ENCODE data around the gene CDC25B. TPM values are rescaled to one million over a fixed set of nuclear protein-coding genes. Genes with fewer than 3 reads are reported as not detected.
"Not testable (repeated sequence)": the region's sequence is repeated elsewhere in the genome, so short reads cannot be mapped to it uniquely, and the experiment has no call there.

Gene CDC25B
- total RNA-seq, 5 donors from 2014 or later (not counting 1 experiment from before 2014, with no cell fraction given) = 216 to 409 (median 401) TPM

DNA sequence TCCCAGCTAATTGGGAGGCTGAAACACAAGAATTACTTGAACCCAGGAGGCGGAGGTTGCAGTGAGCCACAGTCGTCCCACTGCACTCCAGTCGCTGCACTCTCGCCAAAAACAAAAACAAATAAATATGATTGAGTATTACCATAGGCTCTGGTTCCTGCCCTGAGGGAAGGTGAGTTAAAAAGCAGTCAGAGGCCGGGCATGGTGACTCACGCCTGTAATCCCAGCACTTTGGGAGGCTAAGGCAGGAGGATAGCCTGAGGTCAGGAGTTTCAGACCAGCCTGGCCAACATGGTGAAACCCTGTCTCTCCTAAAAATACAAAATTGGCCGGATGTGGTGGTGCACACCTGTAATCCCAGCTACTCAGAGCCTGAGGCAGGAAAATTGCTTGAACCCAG, 44.1 kb downstream of the CDC25B start:
- peaks cover under 1 to 10% (median 5%) of the 10 kb centered on the region in 3 donors for H3K4me1 Mint-ChIP-seq
- WGBS (ENCODE audit: insufficient coverage) = no CpG with 5 or more reads among the region's 7 CpGs
- H3K4me1 ChIP-seq (ENCODE audit: control insufficient read depth in 1 of 2, extremely low read depth in 1 of 2, insufficient read depth in 2 of 2, low read length in 2 of 2); H3K36me3 Mint-ChIP-seq; H3K27ac Mint-ChIP-seq; H3K27me3 Mint-ChIP-seq; H3K9me3 Mint-ChIP-seq; H3K27me3 ChIP-seq (replicated peaks in 1 of 2; ENCODE audit: control insufficient read depth in 2 of 2, extremely low read depth in 1 of 2, insufficient read depth in 2 of 2, low read length in 1 of 2); H3K4me3 Mint-ChIP-seq; H3K4me3 ChIP-seq (ENCODE audit: control insufficient read depth in 1 of 2, extremely low read depth in 1 of 2, low read length in 1 of 2); ATAC-seq (replicated peaks in 1 of 4); DNase-seq; H3K9me3 ChIP-seq; CTCF ChIA-PET; H3K27ac ChIP-seq (ENCODE audit: low read length); H3K36me3 ChIP-seq (ENCODE audit: control insufficient read depth in 2 of 2, extremely low read depth in 1 of 2, insufficient read depth in 1 of 2, low read length in 1 of 2); POLR2A ChIA-PET: not testable (repeated sequence)

DNA sequence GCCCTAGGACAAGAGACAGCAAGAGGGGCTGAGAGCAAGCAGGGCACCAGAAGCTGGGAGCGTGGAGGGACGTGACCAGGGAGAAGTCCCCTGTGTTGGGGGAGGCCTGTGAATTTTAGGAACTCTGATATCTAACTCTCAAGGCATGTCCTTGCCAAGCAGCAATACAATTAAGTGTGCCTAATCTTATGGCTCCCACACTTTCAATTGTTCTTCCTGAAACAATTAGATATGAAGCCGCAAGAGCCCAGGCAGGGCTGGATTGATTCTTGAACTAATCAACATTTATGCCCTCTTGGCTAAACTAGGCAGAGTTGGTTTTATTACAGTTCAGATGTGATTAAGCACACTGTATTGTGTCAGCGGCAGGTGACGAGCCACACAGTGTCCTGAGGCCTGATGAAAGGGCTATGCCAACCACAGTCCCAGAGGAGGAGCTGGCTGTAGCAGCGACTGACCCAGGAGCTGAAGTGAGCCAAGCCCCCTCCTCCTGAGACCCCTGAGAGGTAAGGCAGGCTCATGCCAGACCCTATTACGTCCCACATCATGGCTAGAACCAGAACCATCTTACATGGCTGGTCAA, 46.3 kb downstream of the CDC25B start:
- H3K27ac ChIP-seq (ENCODE audit: low read length) = no peak overlapping the region
- no peak overlapping the region for H3K27ac Mint-ChIP-seq
- CTCF ChIA-PET = no interaction called here
- H3K27me3 ChIP-seq (replicated peaks in 1 of 2; ENCODE audit: control insufficient read depth in 2 of 2, extremely low read depth in 1 of 2, insufficient read depth in 2 of 2, low read length in 1 of 2) = no peaks in the 10 kb centered on the region
- H3K27me3 Mint-ChIP-seq = no peaks in the 10 kb centered on the region
- no peak overlapping the region for H3K4me3 ChIP-seq (ENCODE audit: control insufficient read depth in 1 of 2, extremely low read depth in 1 of 2, low read length in 1 of 2)
- POLR2A ChIA-PET = no interaction called here
- WGBS (ENCODE audit: insufficient coverage) = 100% methylated on average over 4 of the region's 7 CpGs
- H3K9me3 ChIP-seq = no peaks in the 10 kb centered on the region
- H3K4me3 Mint-ChIP-seq = no peak overlapping the region
- DNase-seq = no peak
- no peaks in the 10 kb centered on the region for H3K9me3 Mint-ChIP-seq
- peaks cover 7 to 16% of the 10 kb centered on the region in 2 experiments for H3K4me1 ChIP-seq (ENCODE audit: control insufficient read depth in 1 of 2, extremely low read depth in 1 of 2, insufficient read depth in 2 of 2, low read length in 2 of 2)
- H3K36me3 ChIP-seq (ENCODE audit: control insufficient read depth in 2 of 2, extremely low read depth in 1 of 2, insufficient read depth in 1 of 2, low read length in 1 of 2) = no peaks in the 10 kb centered on the region
- no peak for ATAC-seq (replicated peaks in 1 of 4)
- H3K36me3 Mint-ChIP-seq = no peaks in the 10 kb centered on the region
- peaks cover 6 to 14% (median 14%) of the 10 kb centered on the region in 3 donors for H3K4me1 Mint-ChIP-seq

DNA sequence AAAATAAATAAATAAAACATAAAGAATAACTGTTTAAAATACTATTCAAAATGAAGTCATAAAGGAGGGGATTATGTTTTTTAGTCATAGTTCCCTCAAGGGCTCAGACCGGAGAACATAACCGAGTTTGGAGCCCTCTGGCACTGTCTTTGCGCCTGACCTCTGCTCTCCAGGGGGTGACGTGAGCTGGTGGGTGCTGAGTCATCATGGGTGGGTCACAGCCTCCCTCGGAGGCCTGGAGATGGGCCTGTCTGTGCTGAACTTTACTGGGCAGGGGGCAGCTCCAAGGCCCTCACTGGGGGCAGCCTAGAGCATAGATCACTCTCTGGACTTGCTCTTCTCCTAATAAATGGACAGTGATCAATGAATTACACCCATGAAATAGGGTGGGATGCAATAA, 47.4 kb downstream of the CDC25B start:
- H3K9me3 ChIP-seq = no peaks in the 10 kb centered on the region
- ChIA-PET CTCF (no interaction called here), POLR2A (no interaction called here)
- Mint-ChIP-seq H3K36me3 (no peaks in the 10 kb centered on the region), H3K27ac (no peak overlapping the region), H3K4me1 (peaks cover 17 to 24% (median 23%) of the 10 kb centered on the region in 3 donors), H3K9me3 (no peaks in the 10 kb centered on the region), H3K4me3 (no peak overlapping the region), H3K27me3 (no peaks in the 10 kb centered on the region)
- no peaks in the 10 kb centered on the region for H3K27me3 ChIP-seq (replicated peaks in 1 of 2; ENCODE audit: control insufficient read depth in 2 of 2, extremely low read depth in 1 of 2, insufficient read depth in 2 of 2, low read length in 1 of 2)
- no peak overlapping the region for H3K4me3 ChIP-seq (ENCODE audit: control insufficient read depth in 1 of 2, extremely low read depth in 1 of 2, low read length in 1 of 2)
- no peak overlapping the region for H3K27ac ChIP-seq (ENCODE audit: low read length)
- H3K36me3 ChIP-seq (ENCODE audit: control insufficient read depth in 2 of 2, extremely low read depth in 1 of 2, insufficient read depth in 1 of 2, low read length in 1 of 2) = no peaks in the 10 kb centered on the region
- no peak for ATAC-seq (replicated peaks in 1 of 4)
- DNase-seq = no peak
- WGBS (ENCODE audit: insufficient coverage) = 61% methylated on average over 3 of the region's 5 CpGs
- peaks cover 7 to 26% of the 10 kb centered on the region in 2 experiments for H3K4me1 ChIP-seq (ENCODE audit: control insufficient read depth in 1 of 2, extremely low read depth in 1 of 2, insufficient read depth in 2 of 2, low read length in 2 of 2)

DNA sequence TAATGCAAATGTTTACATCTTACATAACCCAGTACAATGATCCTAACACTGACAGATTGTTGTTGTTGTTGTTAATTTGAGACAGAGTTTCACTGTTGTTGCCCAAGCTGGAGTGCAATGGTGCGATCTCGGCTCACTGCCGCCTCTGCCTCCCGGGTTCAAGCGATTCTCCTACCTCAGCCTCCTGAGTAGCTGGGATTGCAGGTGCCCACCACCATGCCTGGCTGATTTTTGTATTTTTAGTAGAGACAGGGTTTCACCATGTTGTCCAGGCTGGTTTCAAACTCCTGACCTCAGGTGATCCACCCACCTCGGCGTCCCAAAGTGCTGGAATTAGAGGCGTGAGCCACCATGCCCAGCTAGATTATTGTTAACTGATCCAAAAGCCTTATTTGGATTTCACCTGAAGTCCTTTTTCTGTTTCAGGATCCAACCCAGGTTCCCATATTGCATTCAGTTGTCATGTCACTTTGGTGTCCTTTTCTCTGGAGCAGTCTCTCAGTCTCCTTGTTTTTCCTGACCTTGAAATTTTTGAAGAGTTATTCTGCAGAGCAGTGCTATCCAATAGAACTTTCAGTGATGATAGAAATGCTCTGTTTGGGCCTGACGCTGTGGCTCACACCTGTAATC, 48.0 kb downstream of the CDC25B start:
- H3K4me3 ChIP-seq (ENCODE audit: control insufficient read depth in 1 of 2, extremely low read depth in 1 of 2, low read length in 1 of 2); CTCF ChIA-PET; H3K27me3 Mint-ChIP-seq; H3K36me3 ChIP-seq (ENCODE audit: control insufficient read depth in 2 of 2, extremely low read depth in 1 of 2, insufficient read depth in 1 of 2, low read length in 1 of 2); H3K36me3 Mint-ChIP-seq; DNase-seq; H3K9me3 Mint-ChIP-seq; H3K27me3 ChIP-seq (replicated peaks in 1 of 2; ENCODE audit: control insufficient read depth in 2 of 2, extremely low read depth in 1 of 2, insufficient read depth in 2 of 2, low read length in 1 of 2); ATAC-seq (replicated peaks in 1 of 4); H3K27ac ChIP-seq (ENCODE audit: low read length); POLR2A ChIA-PET; H3K4me3 Mint-ChIP-seq; H3K9me3 ChIP-seq; H3K27ac Mint-ChIP-seq: not testable (repeated sequence)
- peaks cover 23 to 29% (median 26%) of the 10 kb centered on the region in 3 donors for H3K4me1 Mint-ChIP-seq
- peaks cover 4 to 31% of the 10 kb centered on the region in 2 experiments for H3K4me1 ChIP-seq (ENCODE audit: control insufficient read depth in 1 of 2, extremely low read depth in 1 of 2, insufficient read depth in 2 of 2, low read length in 2 of 2)
- WGBS (ENCODE audit: insufficient coverage) = 97% methylated on average over 3 of the region's 9 CpGs

DNA sequence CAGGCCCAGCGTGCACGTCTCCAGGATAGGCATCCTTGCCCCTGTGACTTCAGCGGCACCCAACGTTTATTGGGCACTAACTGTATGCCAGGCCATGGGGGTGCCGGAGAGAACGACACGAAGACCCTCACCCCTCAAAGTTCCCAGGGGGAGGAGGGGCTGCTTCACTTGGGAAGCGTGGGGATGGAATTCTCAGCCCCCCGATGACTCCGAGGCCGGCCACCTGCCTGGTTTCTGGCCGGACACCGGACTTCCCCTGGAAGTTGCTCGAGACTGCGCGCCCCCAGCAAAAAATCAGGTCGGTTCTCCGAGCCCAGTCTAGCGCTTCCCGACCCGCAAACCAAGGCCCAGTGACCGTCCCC, 50.2 kb downstream of the CDC25B start:
- Mint-ChIP-seq H3K4me3 (peak overlapping the region; percentile 85 to 90 (median 86)), H3K9me3 (no peaks in the 10 kb centered on the region), H3K36me3 (no peaks in the 10 kb centered on the region), H3K4me1 (peaks cover 27 to 31% (median 27%) of the 10 kb centered on the region in 3 donors), H3K27me3 (no peaks in the 10 kb centered on the region), H3K27ac (peak overlapping the region; percentile 80 to 91)
- peaks cover 2 to 27% of the 10 kb centered on the region in 2 experiments for H3K4me1 ChIP-seq (ENCODE audit: control insufficient read depth in 1 of 2, extremely low read depth in 1 of 2, insufficient read depth in 2 of 2, low read length in 2 of 2)
- DNase-seq = peak in 4 of 35 experiments; percentile 10 to 76 (median 38)
- POLR2A ChIA-PET = no interaction called here
- WGBS (ENCODE audit: insufficient coverage) = 0% methylated on average over 17 of the region's 22 CpGs
- peak in 1 of 4 experiments; percentile 8 for ATAC-seq (replicated peaks in 1 of 4)
- CTCF ChIA-PET = no interaction called here
- H3K36me3 ChIP-seq (ENCODE audit: control insufficient read depth in 2 of 2, extremely low read depth in 1 of 2, insufficient read depth in 1 of 2, low read length in 1 of 2) = no peaks in the 10 kb centered on the region
- H3K27me3 ChIP-seq (replicated peaks in 1 of 2; ENCODE audit: control insufficient read depth in 2 of 2, extremely low read depth in 1 of 2, insufficient read depth in 2 of 2, low read length in 1 of 2) = no peaks in the 10 kb centered on the region
- H3K27ac ChIP-seq (ENCODE audit: low read length) = peak overlapping the region; percentile 84
- peak overlapping the region; percentile 73 to 98 for H3K4me3 ChIP-seq (ENCODE audit: control insufficient read depth in 1 of 2, extremely low read depth in 1 of 2, low read length in 1 of 2)
- no peaks in the 10 kb centered on the region for H3K9me3 ChIP-seq

DNA sequence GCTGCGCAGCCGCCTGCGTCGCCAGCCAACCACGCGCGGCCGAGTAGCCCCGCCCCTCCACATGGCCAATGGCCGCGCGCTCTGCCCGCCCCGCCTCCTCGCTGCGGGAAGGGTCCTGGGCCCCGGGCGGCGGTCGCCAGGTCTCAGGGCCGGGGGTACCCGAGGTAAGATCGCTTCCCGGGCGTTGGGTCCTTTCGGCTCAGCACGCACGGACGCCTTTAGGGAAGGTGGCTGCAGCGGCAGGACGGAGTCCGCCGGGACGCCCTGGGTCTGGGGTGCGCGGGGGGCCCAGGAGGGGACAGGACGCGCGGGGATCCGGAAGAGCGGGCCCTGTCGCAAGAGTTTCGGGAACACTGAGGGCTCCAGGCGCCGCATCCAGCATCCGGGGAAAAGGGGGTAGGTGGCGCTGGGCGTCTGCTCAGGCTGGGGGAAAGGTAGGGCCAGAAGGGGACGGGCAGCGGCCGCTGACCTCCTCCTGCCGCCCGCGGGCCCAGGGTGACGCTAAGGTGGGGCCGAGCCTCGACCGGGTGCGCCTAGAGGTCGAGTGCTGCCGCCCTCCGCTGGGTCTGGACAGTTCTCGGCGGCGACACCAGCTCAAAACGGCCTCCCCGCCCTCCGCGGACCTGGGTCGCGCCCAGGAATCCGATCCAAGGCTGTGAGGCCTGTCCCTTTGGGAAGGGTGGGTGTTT, 50.8 kb downstream of the CDC25B start, which contains the start of gene MAVS:
Gene MAVS, plus strand, starts transcription at position 95 of the 689 bp plus-strand sequence. CDS start 7,791 bp downstream, outside the sequence.
- no peaks in the 10 kb centered on the region for H3K9me3 ChIP-seq
- H3K27me3 ChIP-seq (replicated peaks in 1 of 2; ENCODE audit: control insufficient read depth in 2 of 2, extremely low read depth in 1 of 2, insufficient read depth in 2 of 2, low read length in 1 of 2) = no peaks in the 10 kb centered on the region
- peaks cover 2 to 27% of the 10 kb centered on the region in 2 experiments for H3K4me1 ChIP-seq (ENCODE audit: control insufficient read depth in 1 of 2, extremely low read depth in 1 of 2, insufficient read depth in 2 of 2, low read length in 2 of 2)
- Mint-ChIP-seq H3K4me3 (peak within 1 kb of the TSS; percentile 85 to 90 (median 86)), H3K27me3 (no peaks in the 10 kb centered on the region), H3K36me3 (no peaks in the 10 kb centered on the region), H3K27ac (peak within 1 kb of the TSS; percentile 80 to 91), H3K4me1 (peaks cover 27 to 31% (median 27%) of the 10 kb centered on the region in 3 donors), H3K9me3 (no peaks in the 10 kb centered on the region)
- peak within 1 kb of the TSS; percentile 84 for H3K27ac ChIP-seq (ENCODE audit: low read length)
- ATAC-seq (replicated peaks in 1 of 4) = peak; percentile 99 to 100 (median 99)
- H3K4me3 ChIP-seq (ENCODE audit: control insufficient read depth in 1 of 2, extremely low read depth in 1 of 2, low read length in 1 of 2) = peak within 1 kb of the TSS; percentile 73 to 98
- WGBS (ENCODE audit: insufficient coverage) = under 1% methylated on average over 65 of the region's 72 CpGs
- ChIA-PET CTCF (no interaction called here), POLR2A (no interaction called here)
- no peaks in the 10 kb centered on the region for H3K36me3 ChIP-seq (ENCODE audit: control insufficient read depth in 2 of 2, extremely low read depth in 1 of 2, insufficient read depth in 1 of 2, low read length in 1 of 2)
- DNase-seq = peak in 33 of 35 experiments; percentile 61 to 91 (median 78)
